HG03139 (cell line): ENCODE results near the gene BTD.

ENCODE experiments used
- ATAC-seq: cut with Tn5 transposase; IDR thresholded peaks from one replicate; pipeline ENCODE4 v1.9.1; 2021; ENCODE audit not compliant: unreplicated experiment

Gene BTD

GRCh38 chr3:15660055-15660935 is 58.8 kb downstream of the BTD start:
- ATAC-seq: no peak

- no peak for ATAC-seq
Observed at GRCh38 chr3:15664144-15664543, 62.6 kb downstream of the BTD start.

GRCh38 chr3:15665510-15666150 is 64.1 kb downstream of the BTD start:
- no peak for ATAC-seq

GRCh38 chr3:15666277-15666676 is 64.7 kb downstream of the BTD start:
- no peak for ATAC-seq

GRCh38 chr3:15667484-15667883 is 65.9 kb downstream of the BTD start:
- no peak for ATAC-seq

GRCh38 chr3:15673536-15673935 is 72.0 kb downstream of the BTD start:
- no peak for ATAC-seq

GRCh38 chr3:15676259-15676658 is 74.7 kb downstream of the BTD start:
- ATAC-seq: no peak

- no peak for ATAC-seq
Observed at GRCh38 chr3:15679306-15679705, 77.8 kb downstream of the BTD start.

- no peak for ATAC-seq
Observed at GRCh38 chr3:15681668-15682067, 80.1 kb downstream of the BTD start.

GRCh38 chr3:15682561-15683185 is 81.1 kb downstream of the BTD start:
- ATAC-seq: no peak

GRCh38 chr3:15683253-15683652 is 81.7 kb downstream of the BTD start:
- no peak for ATAC-seq

GRCh38 chr3:15685927-15686326 is 84.4 kb downstream of the BTD start:
- ATAC-seq: no peak

- no peak for ATAC-seq
Observed at GRCh38 chr3:15690230-15690629, 88.7 kb downstream of the BTD start.

GRCh38 chr3:15690748-15691147 is 89.2 kb downstream of the BTD start:
- no peak for ATAC-seq

- ATAC-seq: no peak
Observed at GRCh38 chr3:15693355-15693754, 91.8 kb downstream of the BTD start.

GRCh38 chr3:15694628-15695027 is 93.1 kb downstream of the BTD start:
- no peak for ATAC-seq
